ENCODE results near the gene THEMIS. TPM values are rescaled to one million over a fixed set of nuclear protein-coding genes. Genes with fewer than 3 reads are reported as not detected.
A peak's percentile ranks its signal among the peaks of the same experiment; 100 is the strongest.
"Not testable (repeated sequence)": the region's sequence is repeated elsewhere in the genome, so short reads cannot be mapped to it uniquely, and the experiment has no call there.

THEMIS gene
- total RNA-seq, 1 donor, result under 0.01 TPM

- no peak for DNase-seq (ENCODE audit: low read depth in 2 of 3, low spot score in 2 of 3)
Measured at GRCh38 chr6:127737768-127738167, 163.1 kb downstream of the THEMIS start.

- peak; percentile 31 to 73 (median 34) for DNase-seq (ENCODE audit: low read depth in 2 of 3, low spot score in 2 of 3)
Measured at GRCh38 chr6:127737009-127737486, 163.8 kb downstream of the THEMIS start.

GRCh38 chr6:127732927-127733326 lies 167.9 kb downstream of the THEMIS start:
- DNase-seq (ENCODE audit: low read depth in 2 of 3, low spot score in 2 of 3), result no peak

GRCh38 chr6:127727260-127727953 lies 173.5 kb downstream of the THEMIS start:
- no peak for DNase-seq (ENCODE audit: low read depth in 2 of 3, low spot score in 2 of 3)

- no peak for DNase-seq (ENCODE audit: low read depth in 2 of 3, low spot score in 2 of 3)
Measured at GRCh38 chr6:127725821-127726220, 175.0 kb downstream of the THEMIS start.

GRCh38 chr6:127718694-127719093 lies 182.2 kb downstream of the THEMIS start:
- no peak for DNase-seq (ENCODE audit: low read depth in 2 of 3, low spot score in 2 of 3)

GRCh38 chr6:127717384-127717783 lies 183.5 kb downstream of the THEMIS start:
- DNase-seq (ENCODE audit: low read depth in 2 of 3, low spot score in 2 of 3), result no peak

GRCh38 chr6:127716465-127716864 lies 184.4 kb downstream of the THEMIS start:
- DNase-seq (ENCODE audit: low read depth in 2 of 3, low spot score in 2 of 3), result no peak

GRCh38 chr6:127710668-127711067 lies 190.2 kb downstream of the THEMIS start:
- no peak for DNase-seq (ENCODE audit: low read depth in 2 of 3, low spot score in 2 of 3)

- no peak for DNase-seq (ENCODE audit: low read depth in 2 of 3, low spot score in 2 of 3)
Measured at GRCh38 chr6:127706216-127706615, 194.6 kb downstream of the THEMIS start.

GRCh38 chr6:127695108-127695507 lies 205.8 kb downstream of the THEMIS start:
- no peak for DNase-seq (ENCODE audit: low read depth in 2 of 3, low spot score in 2 of 3)

- DNase-seq (ENCODE audit: low read depth in 2 of 3, low spot score in 2 of 3), result no peak
Measured at GRCh38 chr6:127691146-127691545, 209.7 kb downstream of the THEMIS start.

GRCh38 chr6:127690588-127690987 lies 210.3 kb downstream of the THEMIS start:
- DNase-seq (ENCODE audit: low read depth in 2 of 3, low spot score in 2 of 3), result no peak

- no peak for DNase-seq (ENCODE audit: low read depth in 2 of 3, low spot score in 2 of 3)
Measured at GRCh38 chr6:127690092-127690491, 210.8 kb downstream of the THEMIS start.

- DNase-seq (ENCODE audit: low read depth in 2 of 3, low spot score in 2 of 3), result not testable (repeated sequence)
Measured at GRCh38 chr6:127687490-127687889, 213.4 kb downstream of the THEMIS start.

- DNase-seq (ENCODE audit: low read depth in 2 of 3, low spot score in 2 of 3), result no peak
Measured at GRCh38 chr6:127686084-127686483, 214.8 kb downstream of the THEMIS start.

GRCh38 chr6:127684501-127684900 lies 216.4 kb downstream of the THEMIS start:
- DNase-seq (ENCODE audit: low read depth in 2 of 3, low spot score in 2 of 3), result no peak

Small RNA genes within 50 kb of the gene (small RNA-seq; reads per million reads assigned to genes)
- gene MRPS17P5, result not detected
